H1 (cell line): ENCODE data around the gene OBSCN. TPM values are rescaled to one million over a fixed set of nuclear protein-coding genes. Genes with fewer than 3 reads are reported as not detected.

Experiments used
- ASH2L ChIP-seq: fragments of 200-600, 300-600 bp; sonication (generic); IDR thresholded peaks from one replicate; pipeline ENCODE4 v1.7.1; 2017; ENCODE audit warnings: low read length
- CBX8 ChIP-seq: fragments of 300-800, 300-1000 bp; sonication (generic); IDR thresholded peaks from 2 replicates; pipeline ENCODE4 v1.7.1; 2016; ENCODE audit warnings: low read depth, low read length, borderline replicate concordance
- EGR1 ChIP-seq: IDR thresholded peaks from 2 replicates; pipeline ENCODE4 v1.6.1; 2011; ENCODE audit warnings: low read depth, low read length, borderline replicate concordance
- RXRA ChIP-seq: IDR thresholded peaks from 2 replicates; pipeline ENCODE4 v1.6.1; 2011; ENCODE audit warnings: low read depth, mild to moderate bottlenecking, low read length, moderate library complexity; ENCODE audit not compliant: insufficient read depth
- SAP30 ChIP-seq: fragments of 300-600 bp; sonication (generic); IDR thresholded peaks from 2 replicates; pipeline ENCODE4 v1.7.1; 2012; ENCODE audit warnings: low read length, moderate library complexity, mild to moderate bottlenecking, inconsistent platforms; ENCODE audit not compliant: insufficient read depth, insufficient replicate concordance
- SIX5 ChIP-seq: IDR thresholded peaks from 2 replicates; pipeline ENCODE4 v1.6.1; 2011; ENCODE audit warnings: mild to moderate bottlenecking, low read depth, low read length
- YY1 ChIP-seq: IDR thresholded peaks from 2 replicates; pipeline ENCODE4 v1.6.1; 2011; ENCODE audit warnings: low read depth, mild to moderate bottlenecking, low read length
- polyA plus RNA-seq, 7 experiments: library from polyadenylated mRNA; depleted of rRNA in 3 of 7; stranded (reverse) in 5 of 7; unstranded in 2 of 7; fragments of >200 nt in 5 of 7; fragments of 200-250 nt in 2 of 7; gene quantifications; 1 replicate in 5 of 7; 2 replicates in 1 of 7; 4 replicates in 1 of 7; pipeline versions ENCODE4 v1.2.1 to v1.2.3, GENCODE V29; 2011 to 2013; ENCODE audit warnings: missing spikeins in 2 of 7, mixed read lengths in 2 of 7
- total RNA-seq: library from RNA; stranded (reverse); fragmentation: NEBNext Ultra II Directional; extraction: Animal tissue kit (Norgen Biotek cat#: 25700); gene quantifications from 2 replicates; pipeline ENCODE4 v1.2.1, GENCODE V29; 2021

Gene OBSCN
- total and polyA plus RNA-seq, 2 of the 8 experiments (the other 6 are each of a cell fraction or from before 2014, with no cell fraction given), result 7.5 to 28.4 TPM

DNA sequence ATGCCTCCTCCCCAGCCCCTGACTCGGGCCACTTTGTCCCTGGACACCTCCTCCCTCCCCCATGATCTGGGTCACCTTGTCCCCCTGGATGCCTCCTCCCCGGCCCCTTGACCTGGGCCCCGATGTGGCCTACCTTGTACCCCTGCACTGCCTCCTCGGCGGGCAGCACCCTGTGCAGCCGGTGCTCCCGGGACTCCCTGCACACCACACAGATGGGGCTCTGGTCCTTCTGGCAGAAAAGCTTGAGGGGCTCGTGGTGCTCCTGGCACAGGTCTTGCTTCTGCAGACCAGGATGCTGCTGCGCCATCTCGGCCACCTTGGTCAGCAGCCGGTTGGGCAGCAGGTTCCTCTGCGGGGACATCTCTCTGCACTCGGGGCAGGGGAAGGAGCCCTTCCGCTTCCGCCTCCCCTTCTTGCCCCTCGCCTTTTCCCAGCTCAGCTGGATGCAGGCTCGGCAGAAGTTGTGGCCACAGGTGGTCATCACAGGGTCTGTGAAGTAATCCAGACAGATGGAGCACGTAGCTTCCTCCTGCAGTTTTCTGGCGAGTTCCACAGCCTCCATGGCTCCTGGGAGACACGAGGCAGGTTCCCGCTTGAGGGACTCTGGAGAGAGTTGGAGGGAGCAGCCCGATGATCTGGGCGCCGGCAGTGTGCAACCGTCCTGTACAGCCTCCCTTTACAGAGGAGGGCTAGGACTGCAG is 206.8 kb downstream of the OBSCN start (continued):
- TF ChIP-seq SIX5, result no peak
- TF ChIP-seq EGR1, result no peak
- TF ChIP-seq ASH2L, result no peak
- no peak for TF ChIP-seq RXRA
- TF ChIP-seq YY1, result no peak
- TF ChIP-seq SAP30, result no peak
- no peak for TF ChIP-seq CBX8
- TF ChIP-seq, all 59 proteins: peak for 0
